VCaP (cell line): ENCODE data around the gene CCDC57.
A peak's percentile ranks its signal among the peaks of the same experiment; 100 is the strongest.
"Not testable (repeated sequence)": the region's sequence is repeated elsewhere in the genome, so short reads cannot be mapped to it uniquely, and the experiment has no call there.

Experiments
- H3K27ac ChIP-seq: fragments of 450-650 bp; 2 replicates; pipeline ENCODE4 v1.5.1; 2017
- TF ChIP-seq, protein P1 (sequence below): fragments of 450-650 bp; conservative IDR thresholded peaks from 2 replicates; pipeline ENCODE4 v1.5.1; 2017; ENCODE audit warnings: mild to moderate bottlenecking, moderate library complexity

Gene CCDC57

DNA sequence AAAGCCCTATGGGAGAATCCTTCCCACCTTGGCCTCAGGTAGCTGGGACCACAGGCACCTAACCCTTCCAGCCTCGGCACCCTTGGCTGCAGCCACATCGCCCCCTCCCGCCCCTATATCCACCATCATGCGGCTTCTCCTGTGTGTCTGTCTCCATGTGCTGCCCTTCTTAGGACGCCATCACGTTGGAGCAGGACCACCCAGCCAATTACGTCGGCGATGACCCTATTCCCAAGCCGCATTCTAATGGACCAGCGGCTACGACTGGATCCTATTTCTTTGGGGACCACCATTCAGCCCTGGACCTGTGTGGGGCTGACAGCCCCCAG, 3.3 kb upstream of the CCDC57 start:
- no peak overlapping the region for H3K27ac ChIP-seq
- TF ChIP-seq, protein P1, sequence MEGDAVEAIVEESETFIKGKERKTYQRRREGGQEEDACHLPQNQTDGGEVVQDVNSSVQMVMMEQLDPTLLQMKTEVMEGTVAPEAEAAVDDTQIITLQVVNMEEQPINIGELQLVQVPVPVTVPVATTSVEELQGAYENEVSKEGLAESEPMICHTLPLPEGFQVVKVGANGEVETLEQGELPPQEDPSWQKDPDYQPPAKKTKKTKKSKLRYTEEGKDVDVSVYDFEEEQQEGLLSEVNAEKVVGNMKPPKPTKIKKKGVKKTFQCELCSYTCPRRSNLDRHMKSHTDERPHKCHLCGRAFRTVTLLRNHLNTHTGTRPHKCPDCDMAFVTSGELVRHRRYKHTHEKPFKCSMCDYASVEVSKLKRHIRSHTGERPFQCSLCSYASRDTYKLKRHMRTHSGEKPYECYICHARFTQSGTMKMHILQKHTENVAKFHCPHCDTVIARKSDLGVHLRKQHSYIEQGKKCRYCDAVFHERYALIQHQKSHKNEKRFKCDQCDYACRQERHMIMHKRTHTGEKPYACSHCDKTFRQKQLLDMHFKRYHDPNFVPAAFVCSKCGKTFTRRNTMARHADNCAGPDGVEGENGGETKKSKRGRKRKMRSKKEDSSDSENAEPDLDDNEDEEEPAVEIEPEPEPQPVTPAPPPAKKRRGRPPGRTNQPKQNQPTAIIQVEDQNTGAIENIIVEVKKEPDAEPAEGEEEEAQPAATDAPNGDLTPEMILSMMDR: no peak

DNA sequence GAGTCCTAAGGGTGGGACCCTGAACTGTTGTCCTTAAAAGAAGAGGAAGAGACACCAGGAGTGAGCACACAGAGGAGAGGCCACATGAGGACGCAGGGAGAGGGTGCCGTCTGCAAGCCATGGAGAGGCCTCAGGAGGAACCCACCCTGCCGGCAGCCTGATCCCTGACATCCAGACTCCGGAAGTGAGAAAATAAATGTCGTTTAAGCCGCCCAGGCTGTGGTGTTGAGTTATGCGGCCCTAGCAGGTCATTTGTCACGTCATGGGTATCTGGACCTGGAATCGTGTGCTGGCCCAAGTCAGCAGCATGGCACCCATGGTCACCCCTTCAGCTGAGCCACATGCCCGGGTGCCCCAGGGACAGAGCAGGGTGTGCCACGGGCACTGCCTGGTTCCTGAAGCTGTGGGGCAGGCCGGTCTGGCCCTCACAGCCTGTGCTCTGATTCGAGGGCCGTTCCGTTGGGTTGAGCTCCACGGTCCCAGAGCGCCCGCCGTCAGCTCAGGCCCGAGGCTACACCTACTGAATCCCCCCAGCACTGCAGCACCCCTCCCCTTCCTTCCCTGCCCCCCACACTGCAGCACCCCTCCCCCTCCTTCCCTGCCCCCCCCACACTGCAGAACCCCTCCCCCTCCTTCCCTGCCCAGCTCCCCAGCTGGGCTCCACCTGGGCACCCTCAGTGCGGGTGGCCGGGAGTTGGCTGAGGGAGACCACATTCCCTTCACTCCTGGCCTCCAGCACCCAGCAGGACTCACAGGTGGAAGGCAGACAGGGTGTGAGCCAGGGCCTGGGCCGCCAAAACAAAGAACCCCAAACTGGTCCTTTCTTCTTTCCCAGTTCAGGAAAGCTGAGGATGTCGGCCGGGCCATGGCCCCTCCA, 2.7 kb upstream of the CCDC57 start:
- TF ChIP-seq, protein P1: no peak
- H3K27ac ChIP-seq: no peak overlapping the region

DNA sequence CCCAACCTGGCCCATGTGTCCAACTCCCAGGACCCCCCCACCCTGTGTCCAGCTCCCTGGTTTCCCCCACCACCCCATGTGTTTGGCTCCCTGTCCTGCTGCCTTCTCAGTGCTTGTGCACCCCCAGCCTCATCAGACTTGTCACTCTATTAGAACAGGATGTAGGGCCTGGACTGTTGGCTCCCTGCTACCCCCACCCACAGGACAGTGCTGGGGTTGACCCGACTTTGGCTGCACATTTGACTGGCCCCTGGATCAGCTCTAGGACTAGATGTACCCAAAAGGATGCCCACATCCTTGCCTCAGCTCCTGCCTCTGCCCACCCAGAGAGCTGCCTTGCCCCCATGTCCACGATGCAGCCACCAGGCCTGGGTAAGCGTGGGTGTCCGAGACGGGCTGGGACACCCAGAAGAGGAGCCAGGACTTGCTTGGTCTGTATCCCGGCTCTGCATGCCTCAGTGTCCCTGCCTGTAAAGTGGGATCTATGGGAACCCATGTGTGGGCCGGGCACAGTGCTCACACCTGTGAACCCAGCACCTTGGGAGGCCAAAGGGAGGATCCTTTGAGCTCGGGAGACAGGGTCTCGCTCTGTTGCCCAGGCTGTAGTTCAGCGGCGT, 1.5 kb upstream of the CCDC57 start:
- H3K27ac ChIP-seq: no peak overlapping the region; the same call in 1 of the 2 replicates

DNA sequence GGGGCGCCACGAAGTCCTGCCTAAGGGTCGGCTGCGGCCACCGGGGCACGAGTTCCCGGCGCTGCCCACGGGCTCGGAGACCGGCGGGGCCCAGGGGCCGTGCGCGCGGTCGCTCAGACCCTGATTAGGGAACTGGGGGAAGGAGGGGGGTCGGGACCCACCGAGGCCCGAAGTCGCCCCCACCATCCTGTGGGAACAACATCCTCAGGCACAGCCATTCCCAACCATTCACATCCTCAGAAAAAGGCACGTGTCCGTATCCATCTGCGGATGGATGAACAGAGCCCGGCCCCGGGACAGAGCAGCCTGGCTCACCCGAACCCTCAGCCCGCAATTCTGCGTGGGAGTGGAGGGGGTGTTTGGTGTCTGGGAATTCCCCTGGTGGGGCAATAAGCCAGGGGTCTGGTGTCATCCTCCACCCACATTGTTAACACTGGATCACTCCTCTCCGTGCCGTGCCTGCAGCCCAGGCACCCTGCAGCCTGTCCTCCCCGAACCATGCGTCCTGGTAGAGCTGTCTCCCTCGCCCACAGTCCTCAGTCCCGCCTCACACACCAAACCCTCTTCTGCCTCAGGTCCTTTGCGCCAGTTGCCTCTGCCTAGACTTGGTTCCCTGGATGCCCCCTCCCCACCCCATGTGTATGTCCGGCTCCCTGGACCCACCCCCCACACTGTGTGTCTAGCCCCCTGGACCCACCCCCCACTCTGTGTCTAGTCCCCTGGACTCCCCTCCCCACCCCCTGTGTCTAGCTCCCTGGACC, 789 bp upstream of the CCDC57 start:
- TF ChIP-seq, protein P1: no peak
- peak overlapping the region; percentile 91 for H3K27ac ChIP-seq

More for the DNA sequence above, 1.5 kb upstream of the CCDC57 start:
- TF ChIP-seq, protein P1: no peak

DNA sequence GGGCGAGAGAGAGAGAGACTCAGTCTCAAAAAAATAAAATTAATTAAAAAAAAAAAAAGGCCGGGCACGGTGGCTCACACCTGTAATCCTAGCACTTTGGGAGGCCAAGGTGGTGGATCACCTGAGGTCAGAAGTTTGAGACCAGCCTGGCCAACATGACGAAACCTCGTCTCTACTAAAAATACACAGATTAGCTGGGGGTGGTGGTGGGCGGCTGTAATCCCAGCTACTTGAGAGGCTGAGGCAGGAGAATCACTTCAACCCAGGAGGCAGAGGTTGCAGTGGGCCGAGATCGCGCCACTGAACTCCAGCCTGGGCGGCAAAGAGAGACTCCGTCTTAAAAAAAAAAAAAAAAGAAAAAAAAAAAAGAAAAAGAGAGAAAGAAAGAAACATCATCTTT, 2.0 kb downstream of the CCDC57 start:
- H3K27ac ChIP-seq: not testable (repeated sequence)

DNA sequence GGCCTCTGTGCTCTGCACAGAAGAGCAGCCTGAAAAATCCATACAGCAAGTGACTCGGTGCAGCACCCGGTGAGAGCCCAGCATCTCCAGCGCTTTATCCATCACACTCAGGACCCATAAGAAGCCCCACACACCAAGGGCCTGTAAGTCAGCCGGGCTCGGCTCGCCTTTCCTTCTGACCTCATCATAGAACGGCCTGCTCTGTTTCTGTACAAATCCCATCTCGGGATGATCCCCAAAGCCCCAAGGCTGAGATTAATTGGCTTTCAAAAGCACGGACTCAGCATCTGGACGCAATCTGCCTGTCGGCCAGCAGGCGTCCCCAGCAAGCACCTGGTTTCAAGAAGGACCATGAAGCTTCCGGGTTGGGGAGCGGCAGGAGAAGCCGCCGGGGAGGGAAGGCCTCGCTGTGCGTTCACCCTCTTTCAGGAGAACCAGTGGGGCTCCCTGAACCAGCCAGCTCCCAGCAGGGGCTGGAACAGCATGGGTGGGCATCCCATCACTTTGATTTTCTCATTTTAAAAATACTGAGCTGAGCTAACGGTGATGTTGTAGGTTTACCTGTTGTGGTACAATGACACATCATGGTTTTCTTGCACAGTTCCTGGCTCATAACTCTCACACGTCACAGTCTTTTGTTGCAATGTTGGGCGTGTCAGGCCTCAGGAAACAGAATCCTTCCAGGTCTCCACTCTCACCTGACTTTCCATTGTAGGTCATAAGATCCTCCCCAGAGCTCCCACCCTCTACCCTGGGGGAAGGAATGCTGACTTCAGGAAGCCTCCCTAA, 6.7 kb downstream of the CCDC57 start:
- H3K27ac ChIP-seq: peak overlapping the region; percentile 63
- TF ChIP-seq, protein P1: peak; percentile 95

DNA sequence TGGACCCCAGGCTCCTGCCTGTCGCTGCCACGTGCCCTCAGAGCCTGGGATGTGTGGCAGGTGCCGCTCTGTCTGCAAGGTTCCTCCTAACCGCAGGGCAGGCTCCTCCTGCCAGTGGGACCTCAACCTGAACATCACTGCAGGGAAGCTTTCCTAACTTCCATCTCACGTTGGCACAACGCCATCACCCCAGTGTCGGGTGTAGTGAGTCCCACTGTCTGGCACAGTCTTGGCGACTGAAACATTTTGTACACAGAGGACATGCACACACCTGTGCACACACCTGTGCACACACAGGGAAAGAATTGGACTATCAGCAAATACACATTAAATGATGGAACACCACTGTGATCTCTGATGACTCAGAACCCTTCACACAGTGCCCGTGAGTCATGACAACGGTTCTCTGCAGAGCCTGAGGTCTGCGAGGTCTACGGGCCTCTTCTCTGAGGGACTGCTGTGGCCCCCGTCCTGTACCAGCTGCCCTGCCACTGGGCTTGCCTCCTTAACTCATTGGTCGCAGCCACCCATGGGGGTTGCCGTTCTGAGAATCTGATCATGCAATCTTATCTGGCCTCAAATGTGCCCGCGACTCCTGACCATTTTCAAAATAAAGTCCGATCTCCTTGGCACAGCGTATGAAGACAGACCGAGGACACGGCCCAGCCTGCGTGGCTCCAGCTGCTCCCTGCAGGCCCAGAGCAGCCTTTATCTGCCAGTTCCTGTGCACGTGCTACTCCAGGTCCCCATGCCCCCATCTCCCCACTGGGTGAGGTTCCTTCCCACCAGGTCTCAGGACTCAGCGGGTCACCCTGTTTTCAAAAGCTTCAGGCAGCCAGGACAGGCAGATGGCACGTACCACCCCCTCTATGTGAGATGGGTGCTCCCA, 7.6 kb downstream of the CCDC57 start:
- TF ChIP-seq, protein P1: no peak
- H3K27ac ChIP-seq: peak overlapping the region; percentile 63; the same call in 1 of the 2 replicates
